Measurements from ENCODE around the gene KCND3. TPM values are rescaled to one million over a fixed set of nuclear protein-coding genes. Genes with fewer than 3 reads are reported as not detected.
"Not testable (repeated sequence)": the region's sequence is repeated elsewhere in the genome, so short reads cannot be mapped to it uniquely, and the experiment has no call there.

KCND3 gene
- total RNA-seq, 1 experiment from 2014 or later = not detected

- no peak for DNase-seq (ENCODE audit: low read depth)
Measured at GRCh38 chr1:111814642-111815041, 174.8 kb downstream of the KCND3 start.

- DNase-seq (ENCODE audit: low read depth) = no peak
Measured at GRCh38 chr1:111814305-111814628, 175.2 kb downstream of the KCND3 start.

GRCh38 chr1:111813440-111814304 lies 175.8 kb downstream of the KCND3 start:
- no peak for DNase-seq (ENCODE audit: low read depth)

DNA sequence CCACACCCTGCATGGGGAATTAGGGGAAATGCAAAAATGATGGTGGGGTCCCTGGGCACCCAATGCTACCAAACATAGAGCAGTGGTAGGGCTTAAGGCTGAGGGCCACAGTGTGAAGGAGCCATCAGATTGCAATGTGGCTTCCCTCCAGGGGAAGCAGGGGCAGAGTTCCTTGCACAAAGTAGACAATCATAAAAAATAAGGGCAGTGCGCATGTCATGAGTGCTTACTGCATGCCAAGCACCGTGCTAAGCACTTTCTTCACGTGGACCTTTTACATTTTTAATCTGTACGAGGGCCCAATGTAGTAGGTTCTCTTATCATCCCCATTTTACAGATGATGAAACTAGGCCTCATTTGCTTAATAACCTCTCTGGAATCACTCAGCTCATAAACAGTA lies 177.2 kb downstream of the KCND3 start:
- no peak for DNase-seq (ENCODE audit: low read depth)

DNA sequence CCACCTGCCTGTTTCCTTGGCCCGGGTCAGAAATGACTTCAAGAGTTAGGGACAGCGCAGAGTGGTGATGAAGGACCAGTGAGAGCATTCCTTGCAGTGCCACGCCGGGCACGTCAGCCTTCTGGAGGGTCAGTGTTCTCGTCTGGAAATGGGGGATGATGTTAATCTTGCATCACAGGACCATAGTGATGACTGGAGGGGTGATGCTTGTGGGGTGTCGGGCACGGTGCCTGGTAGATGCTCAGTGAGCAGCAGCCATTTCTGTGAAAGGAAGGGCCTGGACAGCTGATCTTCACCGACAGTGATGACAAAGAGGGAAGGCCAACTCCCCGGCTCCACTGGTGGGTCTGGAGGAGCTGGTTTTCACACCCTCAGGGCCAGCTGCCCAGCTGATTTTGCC lies 177.6 kb downstream of the KCND3 start:
- DNase-seq (ENCODE audit: low read depth) = no peak

- no peak for DNase-seq (ENCODE audit: low read depth)
Measured at GRCh38 chr1:111805251-111805650, 184.2 kb downstream of the KCND3 start.

DNA sequence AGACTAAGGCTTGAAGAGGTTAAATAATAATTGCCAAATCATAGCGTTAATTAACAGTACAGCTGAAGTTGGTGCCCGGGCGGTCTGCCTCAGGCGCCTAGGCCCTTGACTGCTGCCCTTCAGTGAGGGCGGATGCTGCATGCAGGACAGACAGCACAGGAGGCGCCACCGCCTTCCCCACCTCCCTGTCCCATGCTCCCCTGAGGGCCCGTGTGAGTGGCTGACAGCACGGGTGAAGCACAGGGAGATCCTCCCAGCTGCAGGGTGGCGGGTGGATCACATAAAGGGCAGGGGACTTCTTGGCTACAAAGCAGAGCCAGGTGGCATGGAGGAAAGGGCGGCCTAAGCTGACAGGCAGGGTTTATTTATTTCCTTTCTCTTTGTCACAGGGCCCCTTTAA lies 184.7 kb downstream of the KCND3 start:
- no peak for DNase-seq (ENCODE audit: low read depth)

GRCh38 chr1:111803951-111804350 lies 185.5 kb downstream of the KCND3 start:
- DNase-seq (ENCODE audit: low read depth) = no peak

- no peak for DNase-seq (ENCODE audit: low read depth)
Measured at GRCh38 chr1:111802984-111803383, 186.5 kb downstream of the KCND3 start.

DNA sequence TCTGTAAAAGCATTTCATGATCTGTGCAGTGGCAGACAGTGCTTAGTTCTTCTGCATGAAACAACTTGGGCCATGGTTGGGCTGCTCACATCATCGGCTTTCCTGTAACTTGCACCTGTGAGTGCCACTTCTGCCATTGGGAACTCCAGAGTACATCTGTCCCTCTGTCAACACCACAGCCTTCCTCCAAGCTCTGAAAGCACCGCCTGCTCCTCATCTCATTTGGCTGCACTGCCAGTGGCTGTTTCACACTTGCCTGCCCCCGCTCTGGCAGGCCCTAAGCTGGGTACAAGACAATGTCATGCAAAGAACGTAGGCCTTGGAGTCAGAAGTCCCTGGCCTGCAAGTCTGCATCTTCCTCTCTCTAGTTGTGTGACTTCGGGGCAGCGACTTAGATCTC lies 187.4 kb downstream of the KCND3 start:
- no peak for DNase-seq (ENCODE audit: low read depth)

- no peak for DNase-seq (ENCODE audit: low read depth)
Measured at GRCh38 chr1:111801071-111801850, 188.2 kb downstream of the KCND3 start.

DNA sequence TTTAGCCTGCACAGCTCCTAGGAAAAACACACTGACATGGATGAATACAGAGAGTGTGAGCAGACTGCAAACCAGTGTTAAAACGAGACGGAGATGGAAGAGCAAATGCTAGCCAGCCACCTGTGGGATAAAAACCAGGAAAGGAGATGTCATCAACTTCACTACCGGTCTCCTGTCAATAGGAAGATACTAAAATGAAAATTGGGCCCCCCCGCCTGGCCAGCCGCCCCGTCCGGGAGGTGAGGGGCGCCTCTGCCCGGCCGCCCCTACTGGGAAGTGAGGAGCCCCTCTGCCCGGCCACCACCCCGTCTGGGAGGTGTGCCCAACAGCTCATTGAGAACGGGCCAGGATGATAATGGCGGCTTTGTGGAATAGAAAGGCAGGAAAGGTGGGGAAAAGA lies 189.7 kb downstream of the KCND3 start:
- not testable (repeated sequence) for DNase-seq (ENCODE audit: low read depth)

DNA sequence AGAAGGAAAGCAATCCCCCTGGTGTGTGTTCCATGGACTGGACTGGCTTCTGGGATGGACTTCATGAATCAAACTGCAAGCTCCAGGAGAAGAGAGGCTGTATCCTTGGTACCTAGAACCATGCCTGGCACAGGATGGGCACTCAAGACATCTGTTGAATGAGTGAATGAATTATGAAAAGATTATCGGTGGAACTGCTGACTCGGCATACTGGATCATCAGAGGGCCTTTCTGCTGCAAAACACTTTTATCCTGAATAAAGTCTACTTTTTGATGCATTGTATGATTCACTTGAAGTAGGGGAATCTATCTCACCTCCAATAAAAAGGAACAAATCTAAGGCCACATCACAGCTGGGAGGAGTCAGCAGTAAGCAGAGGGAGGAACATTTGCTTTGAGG lies 190.9 kb downstream of the KCND3 start:
- DNase-seq (ENCODE audit: low read depth) = no peak

- DNase-seq (ENCODE audit: low read depth) = no peak
Measured at GRCh38 chr1:111795401-111795800, 194.1 kb downstream of the KCND3 start.

GRCh38 chr1:111793923-111794322 lies 195.5 kb downstream of the KCND3 start:
- DNase-seq (ENCODE audit: low read depth) = no peak

GRCh38 chr1:111792249-111792648 lies 197.2 kb downstream of the KCND3 start:
- peak; percentile 7 for DNase-seq (ENCODE audit: low read depth)

DNA sequence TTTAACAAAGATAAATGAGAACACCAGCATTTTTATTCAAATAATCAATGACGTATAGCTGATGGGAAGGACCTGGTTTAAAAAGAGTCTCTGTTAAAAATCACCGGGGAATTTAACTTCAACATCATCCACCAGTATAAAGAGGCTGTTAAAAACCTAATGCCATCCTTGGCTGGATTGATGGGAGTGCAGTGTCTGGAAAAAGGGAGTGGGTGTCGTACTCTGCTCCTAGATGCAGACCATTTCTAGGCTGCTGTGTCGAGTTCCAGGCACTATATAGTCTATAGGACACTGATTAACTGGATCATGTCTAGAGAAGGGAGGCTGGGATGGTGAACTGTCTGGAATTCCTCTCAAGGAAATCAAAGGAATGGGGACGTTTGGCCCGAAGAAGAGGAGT lies 197.7 kb downstream of the KCND3 start:
- DNase-seq (ENCODE audit: low read depth) = no peak

DNA sequence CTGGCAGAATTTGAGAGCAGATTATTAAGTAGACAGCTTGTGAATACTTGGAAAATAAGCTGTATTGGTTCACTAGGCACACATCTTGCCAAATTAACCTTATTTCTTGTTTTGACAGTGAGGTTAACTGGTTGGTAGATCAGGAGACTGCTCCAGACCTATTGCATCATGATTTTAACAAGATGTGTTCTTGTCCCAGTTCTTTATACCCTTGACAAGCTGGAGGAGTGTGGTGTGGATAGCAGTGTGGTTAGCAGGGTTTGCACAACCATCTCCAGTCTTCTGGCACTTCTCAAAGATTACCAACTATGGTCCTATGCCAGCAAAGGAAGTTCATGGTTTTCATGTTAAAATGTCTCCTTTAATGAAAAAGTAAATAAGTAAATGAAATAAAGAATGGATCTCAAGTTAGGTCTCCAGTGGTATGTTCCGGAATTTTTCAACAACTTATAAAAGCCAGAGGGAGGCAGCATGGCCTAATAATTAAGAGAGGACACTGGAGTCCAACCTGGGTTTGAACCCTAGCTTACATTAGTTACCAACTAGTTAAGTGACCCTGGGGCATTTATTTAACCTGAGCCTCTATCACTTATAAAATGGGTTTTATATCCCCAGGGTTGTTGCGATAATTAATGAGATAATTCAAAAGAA lies 199.7 kb downstream of the KCND3 start:
- DNase-seq (ENCODE audit: low read depth) = no peak

GRCh38 chr1:111789142-111789541 lies 200.3 kb downstream of the KCND3 start:
- DNase-seq (ENCODE audit: low read depth) = no peak

- DNase-seq (ENCODE audit: low read depth) = no peak
Measured at GRCh38 chr1:111786669-111787207, 202.7 kb downstream of the KCND3 start.

GRCh38 chr1:111784273-111784901 lies 205.1 kb downstream of the KCND3 start:
- DNase-seq (ENCODE audit: low read depth) = no peak
